CD4-positive, alpha-beta memory T cell (primary cell): ENCODE data around the gene GAS2L2. TPM values are rescaled to one million over a fixed set of nuclear protein-coding genes. Genes with fewer than 3 reads are reported as not detected.

Source experiments
- CTCF ChIA-PET: fragments of 350-600 bp; sonication (Branson Sonifier 250); formaldehyde crosslinking; loops from one replicate; lab custom pipeline; 2021; ENCODE audit warnings: inconsistent platforms; ENCODE audit not compliant: partially characterized antibody; lab: Charles Lee
- POLR2A ChIA-PET: fragments of 350-600 bp; sonication (Branson Sonifier 250); formaldehyde crosslinking; loops from one replicate; lab custom pipeline; 2021; ENCODE audit not compliant: partially characterized antibody; lab: Charles Lee
- DNase-seq, 5 donors: peaks; one replicate each; pipeline versions ENCODE4 v3.0.0 to v3.0.0-alpha.2; 2020 to 2022; ENCODE audit warnings: mixed read lengths in 1 of 5
- H3K27ac ChIP-seq: one replicate; pipeline ENCODE4 v1.7.0; 2013; ENCODE audit warnings: low read depth, low read length
- H3K27me3 ChIP-seq: 2 replicates; pipeline ENCODE4 v1.7.0; 2013; ENCODE audit warnings: mild to moderate bottlenecking, low read length, moderate library complexity; ENCODE audit not compliant: insufficient read depth
- H3K36me3 ChIP-seq: 2 replicates; pipeline ENCODE4 v1.7.0; 2013; ENCODE audit warnings: mild to moderate bottlenecking, low read length, moderate library complexity; ENCODE audit not compliant: insufficient read depth
- H3K4me1 ChIP-seq: 2 replicates; pipeline ENCODE4 v1.7.0; 2013; ENCODE audit warnings: mild to moderate bottlenecking, low read length, moderate library complexity; ENCODE audit not compliant: insufficient read depth
- H3K4me3 ChIP-seq, 2 donors: one replicate each; pipeline ENCODE4 v1.7.0; 2013; ENCODE audit warnings: low read length in 2 of 2, mild to moderate bottlenecking in 1 of 2
- H3K9me3 ChIP-seq, 2 donors: one replicate each; pipeline ENCODE4 v1.7.0; 2013; ENCODE audit warnings: low read length in 2 of 2, control low read depth in 1 of 2; ENCODE audit not compliant: control insufficient read depth in 1 of 2
- H3K27ac Mint-ChIP-seq, 7 donors: one replicate each; pipeline ENCODE4 v1.8.0; 2020 to 2021; ENCODE audit warnings: mixed read lengths in 7 of 7, mild to moderate bottlenecking in 6 of 7, inconsistent platforms in 3 of 7, moderate library complexity in 3 of 7
- H3K27me3 Mint-ChIP-seq, 2 donors: one replicate each; pipeline ENCODE4 v1.8.0; 2020 to 2021; ENCODE audit warnings: mixed read lengths in 2 of 2
- H3K36me3 Mint-ChIP-seq, 2 donors: one replicate each; pipeline ENCODE4 v1.8.0; 2020 to 2021; ENCODE audit warnings: mixed read lengths in 2 of 2, inconsistent platforms in 1 of 2, mild to moderate bottlenecking in 1 of 2
- H3K4me1 Mint-ChIP-seq, 4 donors: one replicate each; pipeline ENCODE4 v1.8.0; 2020 to 2021; ENCODE audit warnings: mixed read lengths in 4 of 4, mild to moderate bottlenecking in 1 of 4
- H3K4me3 Mint-ChIP-seq, 8 donors: one replicate each; pipeline ENCODE4 v1.8.0; 2020 to 2021; ENCODE audit warnings: mixed read lengths in 8 of 8, mild to moderate bottlenecking in 7 of 8, moderate library complexity in 6 of 8, inconsistent platforms in 3 of 8
- H3K9me3 Mint-ChIP-seq, 8 donors: one replicate each; pipeline ENCODE4 v1.8.0; 2020 to 2021; ENCODE audit warnings: mixed read lengths in 8 of 8, mild to moderate bottlenecking in 5 of 8, inconsistent platforms in 3 of 8, moderate library complexity in 1 of 8
- intact Hi-C: fragments of 100-400 bp; cut with micrococcal nuclease; formaldehyde crosslinking; loops from one replicate; pipeline ENCODE4 v1.15.1; 2023
- polyA plus RNA-seq, 2 donors: library from polyadenylated mRNA; unstranded; fragments of 300-500 nt; fragmentation: Illumina TruSeq; gene quantifications; one replicate each; pipeline ENCODE4 v1.2.3, GENCODE V29; 2021
- total RNA-seq, 2 experiments: library from RNA; stranded (reverse); gene quantifications; one replicate each; pipeline ENCODE4 v1.2.3, GENCODE V29; 2021

The GAS2L2 gene
- total and polyA plus RNA-seq, 4 experiments from 2014 or later: 0.13 to 0.26 TPM; not detected in 2

GRCh38 chr17:35786941-35787432 is 33.9 kb upstream of the GAS2L2 start:
- DNase-seq: no peak
- Mint-ChIP-seq H3K27ac (no peak overlapping the region), H3K4me3 (no peak overlapping the region), H3K36me3 (no peaks in the 10 kb centered on the region), H3K27me3 (peaks cover 8 to 10% of the 10 kb centered on the region in 2 donors), H3K4me1 (peaks cover 0 to 3% (median 1%) of the 10 kb centered on the region in 4 donors), H3K9me3 (no peaks in the 10 kb centered on the region)
- intact Hi-C loops: no loop called here
- no peaks in the 10 kb centered on the region for H3K27me3 ChIP-seq
- H3K4me3 ChIP-seq: no peak overlapping the region
- POLR2A ChIA-PET: no interaction called here
- H3K9me3 ChIP-seq: no peaks in the 10 kb centered on the region
- CTCF ChIA-PET: interaction anchor here (1.5 kb wide), 2 partner anchors 20 to 23 kb away, joined by 3 to 5 read pairs; no protein-coding TSS in a partner anchor
- H3K4me1 ChIP-seq: no peaks in the 10 kb centered on the region
- H3K36me3 ChIP-seq: no peaks in the 10 kb centered on the region
- H3K27ac ChIP-seq: no peak overlapping the region

- POLR2A ChIA-PET: interaction anchor here (1.4 kb wide), 1 partner anchor 24 kb away, joined by 3 read pairs; the partner anchor contains the start of gene TAF15
- H3K4me1 Mint-ChIP-seq: peaks cover 0 to 3% (median 1%) of the 10 kb centered on the region in 4 donors
- peaks cover 9 to 12% of the 10 kb centered on the region in 2 donors for H3K27me3 Mint-ChIP-seq
- intact Hi-C loops: no loop called here
- Histone ChIP-seq H3K4me3 (no peak overlapping the region), H3K36me3 (no peaks in the 10 kb centered on the region), H3K27ac (no peak overlapping the region), H3K4me1 (no peaks in the 10 kb centered on the region), H3K27me3 (no peaks in the 10 kb centered on the region), H3K9me3 (no peaks in the 10 kb centered on the region)
- no peak overlapping the region for H3K27ac Mint-ChIP-seq
- H3K9me3 Mint-ChIP-seq: no peaks in the 10 kb centered on the region
- no peak for DNase-seq
- H3K36me3 Mint-ChIP-seq: no peaks in the 10 kb centered on the region
- CTCF ChIA-PET: interaction anchor here (1.3 to 2.4 kb wide), 2 partner anchors 21 to 23 kb away, joined by 4 to 11 read pairs; no protein-coding TSS in a partner anchor
- no peak overlapping the region for H3K4me3 Mint-ChIP-seq
Observed at GRCh38 chr17:35784895-35785294, 31.9 kb upstream of the GAS2L2 start.

DNA sequence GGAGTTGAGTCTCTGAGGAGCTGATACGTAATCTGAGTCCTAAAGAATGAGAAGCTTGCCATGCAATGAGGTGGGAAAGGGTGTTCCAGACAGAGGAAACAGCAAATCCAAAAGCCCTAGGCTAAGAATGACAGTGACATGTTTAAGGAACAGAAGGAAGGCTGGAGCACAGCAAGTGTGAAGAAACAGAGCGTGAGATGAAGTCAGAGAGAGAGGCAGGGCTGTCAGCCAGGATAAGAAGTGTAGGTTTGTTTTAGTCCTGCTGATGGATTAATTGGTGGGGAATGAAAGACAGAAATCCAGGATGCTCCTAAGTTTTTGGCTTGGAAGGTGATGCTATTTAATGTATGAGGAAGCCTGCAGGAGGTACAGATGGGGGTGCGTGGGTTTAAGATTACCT is 27.9 kb upstream of the GAS2L2 start:
- Mint-ChIP-seq H3K36me3 (no peaks in the 10 kb centered on the region), H3K27ac (no peak overlapping the region), H3K4me1 (no peaks in the 10 kb centered on the region), H3K9me3 (no peaks in the 10 kb centered on the region), H3K4me3 (no peak overlapping the region), H3K27me3 (peaks cover 4 to 19% of the 10 kb centered on the region in 2 donors)
- Histone ChIP-seq H3K36me3 (no peaks in the 10 kb centered on the region), H3K9me3 (no peaks in the 10 kb centered on the region), H3K4me1 (no peaks in the 10 kb centered on the region), H3K4me3 (no peak overlapping the region), H3K27me3 (no peaks in the 10 kb centered on the region), H3K27ac (no peak overlapping the region)
- no peak for DNase-seq
- CTCF ChIA-PET: interaction anchor here (1.4 to 3.1 kb wide), 3 partner anchors 17 to 28 kb away, joined by 4 to 18 read pairs (median 6); partner anchors contain the start of gene TAF15
- POLR2A ChIA-PET: interaction anchor here (1.7 kb wide), 1 partner anchor 17 kb away, joined by 4 read pairs; no protein-coding TSS in a partner anchor
- intact Hi-C loops: no loop called here

GRCh38 chr17:35778641-35779196 is 25.7 kb upstream of the GAS2L2 start:
- H3K4me3 ChIP-seq: no peak overlapping the region
- H3K4me1 ChIP-seq: no peaks in the 10 kb centered on the region
- ChIA-PET POLR2A (no interaction called here), CTCF (interaction anchor here (3.1 kb wide), 1 partner anchor 15 kb away, joined by 18 read pairs; no protein-coding TSS in a partner anchor)
- H3K4me1 Mint-ChIP-seq: no peaks in the 10 kb centered on the region
- no peaks in the 10 kb centered on the region for H3K36me3 ChIP-seq
- H3K27me3 ChIP-seq: no peaks in the 10 kb centered on the region
- no peaks in the 10 kb centered on the region for H3K9me3 ChIP-seq
- H3K27ac Mint-ChIP-seq: no peak overlapping the region
- intact Hi-C loops: no loop called here
- no peak overlapping the region for H3K27ac ChIP-seq
- H3K36me3 Mint-ChIP-seq: no peaks in the 10 kb centered on the region
- no peaks in the 10 kb centered on the region for H3K9me3 Mint-ChIP-seq
- no peak for DNase-seq
- H3K27me3 Mint-ChIP-seq: peaks cover 5 to 24% of the 10 kb centered on the region in 2 donors
- H3K4me3 Mint-ChIP-seq: no peak overlapping the region

- POLR2A ChIA-PET: no interaction called here
- no peak overlapping the region for H3K27ac ChIP-seq
- H3K36me3 Mint-ChIP-seq: no peaks in the 10 kb centered on the region
- intact Hi-C loops: no loop called here
- H3K27ac Mint-ChIP-seq: no peak overlapping the region
- H3K4me3 ChIP-seq: no peak overlapping the region
- H3K4me3 Mint-ChIP-seq: no peak overlapping the region
- H3K9me3 Mint-ChIP-seq: no peaks in the 10 kb centered on the region
- H3K36me3 ChIP-seq: no peaks in the 10 kb centered on the region
- CTCF ChIA-PET: interaction anchor here (4.7 kb wide), 1 partner anchor 11 kb away, joined by 29 read pairs; no protein-coding TSS in a partner anchor
- no peak for DNase-seq
- no peaks in the 10 kb centered on the region for H3K4me1 ChIP-seq
- H3K9me3 ChIP-seq: no peaks in the 10 kb centered on the region
- H3K4me1 Mint-ChIP-seq: no peaks in the 10 kb centered on the region
- H3K27me3 ChIP-seq: no peaks in the 10 kb centered on the region
- peaks cover 1 to 25% of the 10 kb centered on the region in 2 donors for H3K27me3 Mint-ChIP-seq
Observed at GRCh38 chr17:35775583-35775982, 22.5 kb upstream of the GAS2L2 start.

DNA sequence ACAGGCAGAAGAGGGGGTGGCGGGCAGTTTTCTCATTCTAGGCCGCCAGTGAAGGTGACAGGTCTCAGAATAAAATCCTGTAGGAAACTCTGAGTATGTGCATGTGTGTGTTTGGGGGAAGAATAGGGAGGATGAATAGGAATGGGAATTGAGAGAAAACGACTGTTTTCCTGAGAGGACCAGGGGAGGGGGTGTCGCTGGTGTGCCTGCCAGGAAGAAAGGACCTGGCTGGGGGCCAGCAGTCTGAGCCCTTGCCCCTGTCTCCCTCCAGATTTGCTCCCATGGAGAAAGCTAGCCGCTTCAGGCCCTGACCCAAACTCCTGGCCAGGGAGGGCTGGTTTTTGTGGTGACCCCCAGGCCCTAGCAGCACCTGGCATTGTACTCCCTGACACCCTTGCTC is 22.0 kb upstream of the GAS2L2 start:
- Mint-ChIP-seq H3K4me3 (no peak overlapping the region), H3K36me3 (no peaks in the 10 kb centered on the region), H3K27me3 (peaks cover 1 to 25% of the 10 kb centered on the region in 2 donors), H3K9me3 (no peaks in the 10 kb centered on the region), H3K27ac (no peak overlapping the region), H3K4me1 (no peaks in the 10 kb centered on the region)
- H3K27me3 ChIP-seq: no peaks in the 10 kb centered on the region
- DNase-seq: no peak
- POLR2A ChIA-PET: no interaction called here
- H3K4me1 ChIP-seq: no peaks in the 10 kb centered on the region
- H3K27ac ChIP-seq: no peak overlapping the region
- no peaks in the 10 kb centered on the region for H3K9me3 ChIP-seq
- intact Hi-C loops: no loop called here
- no peaks in the 10 kb centered on the region for H3K36me3 ChIP-seq
- CTCF ChIA-PET: interaction anchor here (4.7 kb wide), 1 partner anchor 11 kb away, joined by 29 read pairs; no protein-coding TSS in a partner anchor
- H3K4me3 ChIP-seq: no peak overlapping the region

DNA sequence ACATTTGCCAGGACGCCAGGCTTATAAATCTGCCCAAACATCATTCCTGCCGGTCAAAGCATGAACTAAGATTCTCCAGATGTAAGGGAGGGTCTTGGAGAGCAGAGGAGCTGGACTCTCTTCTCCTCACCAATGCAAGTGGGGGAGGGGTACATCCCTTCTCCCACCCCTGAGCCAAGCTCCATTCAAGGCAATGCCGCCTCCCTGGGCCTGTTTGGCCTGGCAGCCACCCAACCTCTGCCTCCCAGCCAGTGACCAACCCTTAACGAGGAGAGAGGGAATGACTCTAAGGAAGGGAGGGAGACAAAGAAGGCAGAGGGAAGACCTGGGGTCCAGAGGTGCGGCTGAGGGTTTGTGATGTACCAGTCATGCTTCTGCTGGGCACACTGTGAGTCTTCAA is 21.5 kb upstream of the GAS2L2 start:
- no peaks in the 10 kb centered on the region for H3K36me3 ChIP-seq
- Mint-ChIP-seq H3K4me3 (no peak overlapping the region), H3K27me3 (peaks cover 1 to 24% of the 10 kb centered on the region in 2 donors), H3K36me3 (no peaks in the 10 kb centered on the region), H3K9me3 (no peaks in the 10 kb centered on the region), H3K4me1 (no peaks in the 10 kb centered on the region), H3K27ac (no peak overlapping the region)
- CTCF ChIA-PET: interaction anchor here (1.0 to 4.7 kb wide), 2 partner anchors 10 to 31 kb away, joined by 3 to 29 read pairs; no protein-coding TSS in a partner anchor
- no peak for DNase-seq
- POLR2A ChIA-PET: no interaction called here
- no peak overlapping the region for H3K4me3 ChIP-seq
- no peaks in the 10 kb centered on the region for H3K27me3 ChIP-seq
- intact Hi-C loops: no loop called here
- no peaks in the 10 kb centered on the region for H3K9me3 ChIP-seq
- no peak overlapping the region for H3K27ac ChIP-seq
- no peaks in the 10 kb centered on the region for H3K4me1 ChIP-seq
